HUES6 (cell line): Measurements from ENCODE around the gene CCDC9.

Source experiments
- H3K27ac ChIP-seq: 2 replicates; pipeline ENCODE4 v1.7.0; 2013; ENCODE audit warnings: low read depth, mild to moderate bottlenecking, low read length, inconsistent platforms
- H3K27me3 ChIP-seq: 2 replicates; pipeline ENCODE4 v1.6.1; 2013; ENCODE audit warnings: low read length; ENCODE audit not compliant: control insufficient read depth, insufficient read depth
- H3K36me3 ChIP-seq: 2 replicates; pipeline ENCODE4 v1.6.1; 2013; ENCODE audit warnings: low read length; ENCODE audit not compliant: control insufficient read depth, insufficient read depth
- H3K4me1 ChIP-seq: 2 replicates; pipeline ENCODE4 v1.6.1; 2013; ENCODE audit warnings: low read length; ENCODE audit not compliant: control insufficient read depth, insufficient read depth
- H3K4me3 ChIP-seq: 2 replicates; pipeline ENCODE4 v1.5.1; 2013; ENCODE audit warnings: low read depth, low read length
- H3K9ac ChIP-seq: one replicate; pipeline ENCODE4 v1.6.1; 2013; ENCODE audit warnings: mild to moderate bottlenecking, low read length
- H3K9me3 ChIP-seq: 2 replicates; pipeline ENCODE4 v1.6.1; 2013; ENCODE audit warnings: low read depth, low read length; ENCODE audit not compliant: control insufficient read depth, insufficient read depth

The CCDC9 gene

GRCh38 chr19:47309608-47310007 is 53.3 kb downstream of the CCDC9 start, which contains the start of gene C5AR1:
Gene C5AR1, plus strand, starts transcription at chr19:47309861. Its CDS starts 35 bp downstream, at chr19:47309896.
- Histone ChIP-seq H3K36me3 (no peaks in the 10 kb centered on the region), H3K4me1 (no peaks in the 10 kb centered on the region), H3K9me3 (no peaks in the 10 kb centered on the region), H3K27ac (no peak within 1 kb of the TSS), H3K27me3 (no peaks in the 10 kb centered on the region), H3K9ac (no peak within 1 kb of the TSS), H3K4me3 (no peak within 1 kb of the TSS)

DNA sequence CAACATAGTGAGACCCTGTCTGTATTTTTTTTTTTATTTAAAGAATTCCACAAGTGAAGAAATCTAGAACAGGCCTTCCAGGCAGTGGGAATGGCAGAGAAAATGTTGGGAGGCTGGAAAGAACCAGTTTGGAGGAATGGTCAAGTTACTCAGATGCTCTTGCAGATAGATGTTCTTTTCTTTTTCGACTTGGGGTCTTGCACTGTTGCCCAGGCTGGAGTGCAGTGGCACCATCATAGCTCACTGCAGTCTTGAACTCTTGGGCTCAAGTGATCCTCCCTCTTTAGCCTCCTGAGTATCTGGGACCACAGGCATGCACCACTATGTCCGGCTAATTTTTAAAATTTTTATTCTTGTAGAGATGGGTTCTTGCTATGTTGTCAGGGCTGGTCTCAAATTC is 54.0 kb downstream of the CCDC9 start:
- Histone ChIP-seq H3K36me3 (no peaks in the 10 kb centered on the region), H3K4me1 (no peaks in the 10 kb centered on the region), H3K27me3 (no peaks in the 10 kb centered on the region), H3K4me3 (no peak overlapping the region), H3K9ac (no peak overlapping the region), H3K27ac (no peak overlapping the region), H3K9me3 (no peaks in the 10 kb centered on the region)

DNA sequence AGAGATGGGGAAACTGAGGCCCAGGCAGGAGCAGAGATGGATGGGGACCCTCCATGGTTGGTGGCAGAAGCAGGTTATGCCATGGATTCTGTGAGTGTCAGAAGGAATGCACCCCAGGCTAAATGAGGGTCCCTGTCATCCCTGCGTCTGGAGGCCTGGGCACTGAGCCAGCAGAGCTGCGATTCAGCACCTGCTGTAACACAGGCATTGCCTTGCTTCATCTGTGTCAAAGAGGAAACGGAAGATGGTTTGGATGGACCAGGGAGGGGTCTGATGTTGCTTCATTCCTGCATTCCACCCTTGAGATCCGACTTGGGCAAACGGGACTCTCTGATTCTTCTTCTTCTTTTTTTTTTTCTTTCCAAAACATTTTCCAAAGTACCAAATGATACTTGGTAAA is 54.5 kb downstream of the CCDC9 start:
- Histone ChIP-seq H3K9ac (no peak overlapping the region), H3K36me3 (no peaks in the 10 kb centered on the region), H3K4me3 (no peak overlapping the region), H3K27ac (no peak overlapping the region), H3K27me3 (no peaks in the 10 kb centered on the region), H3K9me3 (no peaks in the 10 kb centered on the region), H3K4me1 (peaks cover 2% of the 10 kb centered on the region; the same call in 1 of the 2 replicates)

DNA sequence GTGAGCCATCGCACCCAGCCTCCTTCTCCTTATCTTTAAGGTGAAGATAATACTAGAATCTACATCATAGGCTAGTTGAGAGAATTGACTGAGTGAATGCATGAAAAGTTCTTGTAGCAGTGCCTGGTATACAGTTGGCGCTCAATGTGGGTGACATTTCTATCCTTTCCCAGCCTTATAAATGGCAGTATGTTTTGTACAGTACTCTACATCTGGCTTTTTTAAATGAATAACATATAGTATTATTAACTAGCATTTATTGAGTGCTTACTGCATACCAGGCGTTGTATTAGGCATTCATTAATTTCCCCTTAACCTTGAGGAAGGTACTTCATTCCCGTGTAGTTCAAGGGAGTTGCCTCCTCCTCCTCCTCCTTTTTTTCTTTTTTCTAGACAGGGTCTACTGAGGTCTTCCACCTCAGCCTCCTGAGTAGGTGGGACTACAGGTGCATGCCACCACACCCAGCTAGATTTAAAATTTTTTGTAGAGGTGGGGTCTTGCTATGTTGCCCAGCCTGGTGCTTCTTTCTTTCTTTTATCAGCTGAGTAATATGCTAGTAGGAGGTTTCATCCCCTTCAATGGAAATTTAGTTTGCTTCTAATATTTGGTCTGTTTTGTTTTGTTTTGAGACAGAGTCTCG is 56.2 kb downstream of the CCDC9 start:
- H3K4me3 ChIP-seq = no peak overlapping the region

DNA sequence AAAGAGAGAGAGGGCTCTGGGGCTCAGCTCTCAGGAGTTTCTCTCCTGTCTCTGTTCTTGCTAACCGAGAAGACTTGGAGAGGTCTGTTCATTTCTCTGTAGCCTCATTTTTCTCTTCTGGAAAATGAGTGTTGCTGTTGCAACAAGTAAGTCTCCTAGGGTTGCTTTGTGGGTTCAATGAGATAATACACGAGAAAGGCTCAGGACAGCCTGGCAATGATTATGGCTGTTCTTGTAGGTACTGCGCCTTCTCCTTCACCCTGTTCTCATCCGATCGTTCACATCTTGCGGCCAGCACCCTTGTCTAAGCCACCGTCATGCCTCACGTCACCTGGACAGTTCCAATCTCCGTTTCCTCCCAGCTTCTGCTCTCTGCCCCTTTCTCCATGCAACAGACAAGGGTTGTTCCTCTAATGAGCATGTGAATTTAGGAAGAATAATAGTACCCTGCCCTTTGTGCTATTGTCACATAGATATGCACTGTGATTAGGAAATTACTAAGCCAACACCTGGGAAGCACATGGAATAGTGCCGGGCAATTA is 57.5 kb downstream of the CCDC9 start:
- H3K4me3 ChIP-seq = no peak overlapping the region
- H3K4me1 ChIP-seq = peaks cover 2% of the 10 kb centered on the region; the same call in 1 of the 2 replicates
- no peaks in the 10 kb centered on the region for H3K9me3 ChIP-seq
- H3K27me3 ChIP-seq = no peaks in the 10 kb centered on the region
- H3K36me3 ChIP-seq = no peaks in the 10 kb centered on the region
- no peak overlapping the region for H3K9ac ChIP-seq
- H3K27ac ChIP-seq = no peak overlapping the region

More for the DNA sequence above, 56.2 kb downstream of the CCDC9 start:
- H3K4me1 ChIP-seq = peaks cover 2% of the 10 kb centered on the region; the same call in 1 of the 2 replicates
- no peaks in the 10 kb centered on the region for H3K36me3 ChIP-seq
- H3K9ac ChIP-seq = no peak overlapping the region
- no peaks in the 10 kb centered on the region for H3K27me3 ChIP-seq
- H3K9me3 ChIP-seq = no peaks in the 10 kb centered on the region
- H3K27ac ChIP-seq = no peak overlapping the region

DNA sequence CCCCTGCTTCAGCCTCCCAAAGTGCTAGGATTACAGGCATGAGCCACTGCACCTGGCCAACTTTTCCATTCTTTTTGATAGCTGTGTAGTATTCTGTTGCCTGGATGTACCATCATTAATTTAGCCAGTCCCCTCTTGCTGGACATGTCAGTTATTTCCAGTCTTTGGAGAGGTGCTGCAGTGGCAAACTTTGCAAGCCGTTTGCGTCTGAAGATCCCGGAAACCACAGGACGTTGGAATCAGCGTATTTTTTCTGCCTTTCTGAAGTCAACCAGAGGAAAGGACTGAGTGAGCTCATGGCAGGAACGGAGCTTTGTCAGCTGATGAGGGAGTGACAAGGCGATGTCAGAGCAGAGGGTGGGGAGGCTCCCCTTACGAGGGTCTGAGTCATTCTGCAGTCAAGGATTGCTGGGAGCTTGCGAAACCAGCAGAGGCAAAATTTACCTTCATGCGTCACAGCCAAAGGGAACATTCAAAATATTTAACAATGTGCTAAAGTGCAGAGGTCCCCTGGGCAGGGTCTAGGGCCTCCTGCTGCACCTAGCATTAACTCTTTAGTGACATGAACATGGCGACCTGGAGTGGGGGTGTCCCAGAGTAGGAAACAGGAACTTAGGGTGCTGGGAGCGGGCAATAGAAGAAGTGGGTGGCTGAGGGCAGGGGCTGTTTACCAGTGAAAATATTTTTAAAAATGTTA is 58.9 kb downstream of the CCDC9 start:
- Histone ChIP-seq H3K9ac (no peak overlapping the region), H3K4me3 (no peak overlapping the region), H3K27ac (no peak overlapping the region), H3K9me3 (no peaks in the 10 kb centered on the region), H3K4me1 (peaks cover 2% of the 10 kb centered on the region; the same call in 1 of the 2 replicates), H3K27me3 (no peaks in the 10 kb centered on the region), H3K36me3 (no peaks in the 10 kb centered on the region)

- H3K36me3 ChIP-seq = no peaks in the 10 kb centered on the region
Observed at GRCh38 chr19:47316513-47316912, 60.2 kb downstream of the CCDC9 start.

GRCh38 chr19:47319923-47320871 is 63.9 kb downstream of the CCDC9 start:
- H3K9me3 ChIP-seq = no peaks in the 10 kb centered on the region
- no peak overlapping the region for H3K4me3 ChIP-seq
- H3K27me3 ChIP-seq = no peaks in the 10 kb centered on the region
- H3K27ac ChIP-seq = no peak overlapping the region
- H3K4me1 ChIP-seq = peaks cover 2% of the 10 kb centered on the region; the same call in 1 of the 2 replicates
- H3K36me3 ChIP-seq = no peaks in the 10 kb centered on the region
- no peak overlapping the region for H3K9ac ChIP-seq

More at GRCh38 chr19:47316513-47316912, 60.2 kb downstream of the CCDC9 start:
- no peaks in the 10 kb centered on the region for H3K9me3 ChIP-seq
- no peak overlapping the region for H3K27ac ChIP-seq
- H3K4me1 ChIP-seq = peaks cover 2% of the 10 kb centered on the region; the same call in 1 of the 2 replicates
- no peaks in the 10 kb centered on the region for H3K27me3 ChIP-seq
- H3K4me3 ChIP-seq = no peak overlapping the region
- no peak overlapping the region for H3K9ac ChIP-seq
